ENCODE data around the gene ZBTB17.

DNA sequence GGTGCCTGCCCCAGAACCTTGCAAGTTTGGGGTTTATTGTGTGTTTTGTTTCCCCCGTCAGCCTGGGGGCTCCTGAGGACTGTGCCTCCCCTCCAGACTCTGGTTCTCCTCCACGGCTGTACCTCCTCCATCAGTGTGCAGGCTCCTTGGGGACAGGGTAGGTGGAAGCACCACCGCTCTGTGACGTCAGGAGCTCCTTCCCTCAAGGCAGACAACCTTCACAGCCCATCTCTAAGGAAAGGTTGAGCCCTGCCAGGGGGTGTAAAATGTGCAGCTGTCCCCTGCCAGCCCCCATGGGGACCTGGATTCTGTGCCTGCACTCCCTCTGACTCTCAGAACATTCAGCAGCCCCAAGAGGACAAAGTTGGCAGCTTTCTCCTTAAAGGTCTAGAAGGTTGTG is 42.4 kb upstream of the ZBTB17 start:
- TF ChIP-seq POLR2A (IDR thresholded peaks at IDR 0.05) = no peak
- TF ChIP-seq, protein P1, sequence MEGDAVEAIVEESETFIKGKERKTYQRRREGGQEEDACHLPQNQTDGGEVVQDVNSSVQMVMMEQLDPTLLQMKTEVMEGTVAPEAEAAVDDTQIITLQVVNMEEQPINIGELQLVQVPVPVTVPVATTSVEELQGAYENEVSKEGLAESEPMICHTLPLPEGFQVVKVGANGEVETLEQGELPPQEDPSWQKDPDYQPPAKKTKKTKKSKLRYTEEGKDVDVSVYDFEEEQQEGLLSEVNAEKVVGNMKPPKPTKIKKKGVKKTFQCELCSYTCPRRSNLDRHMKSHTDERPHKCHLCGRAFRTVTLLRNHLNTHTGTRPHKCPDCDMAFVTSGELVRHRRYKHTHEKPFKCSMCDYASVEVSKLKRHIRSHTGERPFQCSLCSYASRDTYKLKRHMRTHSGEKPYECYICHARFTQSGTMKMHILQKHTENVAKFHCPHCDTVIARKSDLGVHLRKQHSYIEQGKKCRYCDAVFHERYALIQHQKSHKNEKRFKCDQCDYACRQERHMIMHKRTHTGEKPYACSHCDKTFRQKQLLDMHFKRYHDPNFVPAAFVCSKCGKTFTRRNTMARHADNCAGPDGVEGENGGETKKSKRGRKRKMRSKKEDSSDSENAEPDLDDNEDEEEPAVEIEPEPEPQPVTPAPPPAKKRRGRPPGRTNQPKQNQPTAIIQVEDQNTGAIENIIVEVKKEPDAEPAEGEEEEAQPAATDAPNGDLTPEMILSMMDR (IDR thresholded peaks at IDR 0.05) = no peak
